GM18511 (cell line): ENCODE data around the gene BLNK.

Experiments
- ATAC-seq: cut with Tn5 transposase; IDR thresholded peaks from one replicate; pipeline ENCODE4 v1.9.1; 2021; ENCODE audit warnings: mild to moderate bottlenecking, moderate library complexity; ENCODE audit not compliant: unreplicated experiment

The BLNK gene

DNA sequence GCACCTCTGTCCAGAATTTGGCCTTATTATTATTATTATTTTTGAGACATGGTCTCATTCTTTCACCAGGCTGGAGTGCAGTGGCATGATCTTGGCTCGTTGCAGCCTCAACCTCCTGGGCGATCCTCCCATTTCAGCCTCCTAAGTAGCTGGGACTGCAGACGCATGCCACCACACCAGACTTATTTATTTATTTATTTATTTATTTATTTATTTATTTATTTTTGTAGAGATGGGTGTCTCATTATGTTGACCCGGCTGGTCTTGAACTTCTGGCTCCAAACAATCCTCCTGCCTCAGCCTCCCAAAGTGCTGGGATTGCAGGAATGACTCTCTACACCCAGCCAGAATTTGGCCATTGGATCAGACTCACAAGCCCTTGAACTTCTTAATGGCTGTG is 6.4 kb downstream of the BLNK start:
- no peak for ATAC-seq

GRCh38 chr10:96263669-96264068 is 7.7 kb downstream of the BLNK start:
- peak; percentile 38 for ATAC-seq

GRCh38 chr10:96263176-96263575 is 8.2 kb downstream of the BLNK start:
- ATAC-seq = no peak

DNA sequence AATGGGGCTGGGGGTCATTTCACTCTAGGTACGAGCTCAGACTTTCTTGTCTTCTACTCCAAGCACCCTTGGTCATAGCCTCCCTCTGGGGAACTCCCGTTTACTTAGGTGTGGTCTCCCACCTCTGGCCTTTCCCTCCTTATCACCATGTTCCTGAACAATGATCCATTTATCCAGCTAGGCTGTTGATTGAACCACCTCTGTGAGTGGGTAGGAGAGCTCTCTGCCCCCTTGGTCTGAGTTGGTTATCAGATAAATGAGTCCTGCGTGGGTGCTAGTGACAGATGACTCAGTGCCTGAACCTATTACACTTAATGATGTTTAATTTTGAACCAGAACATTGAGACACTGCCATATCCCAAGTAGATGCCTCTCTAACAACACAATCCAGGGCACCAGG is 9.4 kb downstream of the BLNK start:
- no peak for ATAC-seq

DNA sequence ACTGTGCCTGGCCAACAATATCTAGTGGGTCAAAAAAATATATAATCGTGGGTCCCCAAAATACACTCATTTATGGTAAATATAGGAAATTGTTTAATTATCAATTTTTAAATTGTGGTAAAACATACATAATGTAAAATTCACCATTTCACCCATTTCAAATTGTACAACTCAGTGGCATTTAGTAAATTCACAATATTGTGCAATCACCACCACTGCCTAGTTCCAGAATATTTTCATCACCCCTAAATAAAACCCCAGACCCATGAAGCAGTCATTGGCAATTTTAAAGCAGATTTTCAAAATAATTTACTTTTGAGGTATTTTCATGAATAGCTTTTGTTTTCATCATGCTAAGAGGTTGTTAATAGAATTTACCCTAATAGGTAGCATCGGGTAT is 10.2 kb downstream of the BLNK start:
- no peak for ATAC-seq

- ATAC-seq = no peak
Observed at GRCh38 chr10:96260014-96260413, 11.4 kb downstream of the BLNK start.

GRCh38 chr10:96259150-96259549 is 12.2 kb downstream of the BLNK start:
- no peak for ATAC-seq

DNA sequence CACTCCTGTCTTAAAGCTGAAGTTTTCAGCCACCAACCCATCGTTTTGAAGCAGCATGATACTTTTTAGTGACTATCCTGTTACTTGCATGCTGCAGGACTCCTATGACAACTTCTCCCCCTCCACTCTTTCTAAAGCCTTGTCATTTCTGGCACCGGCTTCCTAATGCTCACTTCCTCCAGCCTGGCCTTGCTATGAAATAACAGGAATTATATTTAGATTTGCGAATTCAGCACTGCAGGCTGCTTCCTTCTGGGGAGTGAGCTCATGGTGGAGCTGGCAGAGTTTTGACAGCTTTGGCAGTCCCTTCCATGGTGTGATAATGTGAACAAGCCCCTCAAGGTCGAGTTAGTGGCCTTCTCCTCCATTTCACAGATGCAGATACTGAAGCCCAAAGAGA is 13.4 kb downstream of the BLNK start:
- no peak for ATAC-seq

DNA sequence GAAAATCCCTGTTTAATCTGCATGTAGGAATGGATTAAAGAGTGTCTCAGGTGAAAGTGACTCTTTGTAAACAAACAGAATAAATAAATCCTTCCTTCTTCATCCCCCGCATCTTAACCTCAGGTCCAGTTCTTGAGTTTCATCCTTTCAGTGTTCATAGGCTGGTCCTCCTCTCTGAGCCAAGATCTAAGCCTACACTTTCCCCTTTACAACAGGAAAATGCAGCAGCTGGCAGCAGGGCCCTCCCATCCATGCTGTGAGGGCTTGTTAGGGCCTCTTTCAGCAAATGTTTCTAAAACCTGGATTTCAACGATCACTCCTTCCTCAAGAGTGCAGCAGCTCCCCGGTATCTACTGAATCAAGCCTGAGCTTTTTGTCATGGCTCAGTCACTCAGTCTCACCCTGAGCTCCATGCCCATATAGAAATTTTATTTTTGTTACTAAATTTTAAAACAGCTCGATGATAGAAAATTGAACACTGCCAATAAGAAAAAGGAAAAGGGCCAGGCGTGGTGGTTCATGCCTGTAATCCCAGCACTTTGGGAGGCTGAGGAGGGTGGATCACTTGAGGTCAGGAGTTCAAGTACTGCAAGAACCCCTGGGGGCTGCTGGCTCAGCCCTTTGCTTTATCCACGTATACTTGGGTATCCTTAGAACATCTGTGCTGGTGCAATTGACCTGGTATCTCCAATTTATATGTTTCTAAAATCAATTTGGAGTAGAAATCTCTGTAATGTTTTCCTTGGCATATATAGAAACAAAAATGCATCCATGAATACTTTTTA is 15.6 kb downstream of the BLNK start:
- no peak for ATAC-seq

DNA sequence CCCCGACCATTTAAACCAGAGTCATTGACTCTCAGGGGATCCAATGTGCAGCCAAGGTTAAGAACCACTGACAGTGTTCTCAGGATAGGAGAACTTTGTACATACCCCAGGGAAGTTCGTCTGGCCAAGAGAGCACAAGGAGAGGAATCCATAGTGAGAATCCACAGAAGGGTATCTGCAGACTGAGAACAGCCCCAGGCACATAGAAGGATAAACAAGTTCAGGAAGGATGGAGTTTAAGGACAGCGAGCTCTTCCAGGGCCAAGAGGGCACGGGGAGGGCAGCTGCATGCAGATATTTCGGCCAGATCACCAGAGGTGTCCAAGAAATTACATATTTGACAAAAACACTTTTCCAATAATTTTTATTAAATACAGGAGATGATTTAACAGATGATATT is 16.4 kb downstream of the BLNK start:
- ATAC-seq = no peak

DNA sequence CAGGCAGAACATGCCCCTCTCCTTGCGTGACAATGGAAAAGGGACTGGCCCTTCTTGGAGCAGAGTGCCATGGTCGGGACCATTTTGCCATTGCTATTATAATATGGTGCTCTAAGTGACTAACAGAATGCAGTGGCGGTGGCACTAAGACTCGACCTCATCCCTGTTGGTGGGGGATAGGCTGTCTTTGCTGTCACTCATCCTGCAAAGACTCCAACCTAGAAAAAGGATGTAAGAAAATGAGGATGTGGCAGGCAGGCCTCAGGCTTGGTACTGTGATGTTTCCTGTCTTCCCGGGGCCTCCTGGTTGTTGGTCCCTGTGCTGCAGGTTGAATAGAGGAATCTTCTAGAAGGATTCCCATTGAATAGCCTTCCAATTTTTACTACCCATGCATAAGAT is 18.6 kb downstream of the BLNK start:
- no peak for ATAC-seq

GRCh38 chr10:96250349-96250748 is 21.0 kb downstream of the BLNK start:
- ATAC-seq = no peak

DNA sequence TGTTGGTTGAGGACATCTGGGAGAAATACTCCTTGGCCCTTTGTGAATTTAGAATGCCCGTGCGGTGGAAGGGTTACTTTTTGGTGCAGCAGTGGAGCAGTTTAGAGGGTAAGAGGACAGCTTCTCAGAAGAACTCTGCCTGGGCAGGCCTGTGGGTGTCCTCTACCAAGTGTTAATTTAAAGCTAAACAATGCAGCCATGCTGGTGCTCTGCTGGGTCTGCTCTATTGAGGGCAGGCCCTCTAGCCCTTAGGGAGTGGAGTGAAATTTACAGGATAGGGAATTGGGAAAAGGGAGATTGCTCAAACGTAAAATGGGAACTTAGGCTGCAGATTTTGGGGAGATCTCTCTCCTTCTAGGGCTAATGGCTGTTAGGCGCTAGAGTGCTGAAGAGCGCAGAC is 22.1 kb downstream of the BLNK start:
- ATAC-seq = no peak

DNA sequence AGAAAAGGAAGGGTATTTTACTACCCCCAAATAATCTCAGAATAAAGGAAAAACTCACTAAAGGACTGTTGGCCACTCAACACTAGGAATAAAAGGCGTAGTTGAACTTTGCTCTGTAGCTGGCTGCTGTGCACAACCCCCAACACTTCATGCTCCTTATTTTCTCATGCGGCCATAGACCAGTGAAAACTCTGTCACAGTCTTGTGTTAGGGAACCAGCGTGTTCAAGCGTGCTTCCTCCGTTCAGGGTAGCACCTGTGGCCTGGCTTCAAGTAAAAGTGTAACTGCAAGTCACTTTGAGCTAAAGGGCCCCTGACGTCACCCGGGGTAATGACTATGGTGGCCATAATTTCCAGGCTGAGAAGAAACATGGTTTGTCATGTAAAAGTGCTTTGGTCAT is 27.0 kb downstream of the BLNK start:
- peak; percentile 98 for ATAC-seq

DNA sequence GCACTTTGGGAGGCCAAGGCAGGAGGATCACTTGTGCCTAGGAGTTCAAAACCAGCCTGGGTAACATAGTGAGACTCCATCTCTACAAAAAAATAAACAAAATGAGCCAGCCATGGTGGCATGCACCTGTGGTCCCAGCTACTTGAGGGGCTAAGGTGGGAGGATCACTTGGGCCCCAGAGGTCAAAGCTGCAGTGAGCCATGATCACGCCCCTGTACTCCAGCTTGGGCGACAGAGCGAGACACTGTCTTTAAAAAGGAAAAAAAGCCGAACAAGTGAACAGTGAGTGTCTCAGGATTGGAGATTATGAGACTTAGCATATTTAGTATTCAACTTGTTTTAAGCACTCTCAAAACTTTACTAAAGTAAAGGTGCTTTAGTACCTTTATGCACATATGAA is 28.1 kb downstream of the BLNK start:
- ATAC-seq = no peak

DNA sequence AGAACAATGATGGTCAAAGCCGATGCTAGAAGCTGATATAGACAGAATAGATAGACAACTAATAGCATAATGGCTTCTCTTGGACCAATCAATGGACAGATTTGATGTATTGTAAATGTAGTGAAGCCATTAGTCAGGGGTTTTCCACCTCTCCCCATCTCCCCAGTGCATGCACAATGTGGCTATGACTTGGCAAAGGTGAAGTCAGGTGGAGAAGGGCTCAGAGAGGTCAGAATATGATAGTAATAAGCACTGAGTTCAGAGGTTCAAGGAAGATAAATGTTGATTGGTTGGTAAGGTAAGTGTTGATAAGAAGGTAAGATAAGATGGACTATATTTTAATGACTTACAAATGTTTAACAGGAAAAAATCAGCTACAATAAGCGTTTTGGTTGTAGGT is 28.5 kb downstream of the BLNK start:
- no peak for ATAC-seq

- ATAC-seq = no peak
Observed at GRCh38 chr10:96238646-96239623, 32.4 kb downstream of the BLNK start.

DNA sequence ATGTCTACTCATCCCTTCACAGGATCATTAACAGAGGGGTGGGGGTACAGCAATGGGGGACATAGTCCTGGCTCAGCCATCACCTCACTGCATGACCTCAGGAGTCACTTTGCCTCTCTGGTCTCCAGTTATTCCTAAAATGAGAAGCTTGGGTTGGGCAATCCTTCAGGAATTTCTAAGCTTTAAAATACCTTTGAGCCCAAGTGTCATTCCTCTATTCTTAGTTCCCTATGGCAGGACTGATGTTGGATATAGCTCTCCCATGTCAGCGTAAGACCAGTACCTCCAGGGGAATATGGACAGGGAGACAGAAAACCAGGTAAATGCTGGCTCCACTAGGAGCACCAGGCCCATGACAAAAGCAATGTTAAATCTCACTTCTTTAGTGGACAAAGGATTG is 34.5 kb downstream of the BLNK start:
- ATAC-seq = no peak

GRCh38 chr10:96236090-96236478 is 35.3 kb downstream of the BLNK start:
- no peak for ATAC-seq

- no peak for ATAC-seq
Observed at GRCh38 chr10:96235326-96236089, 35.9 kb downstream of the BLNK start.

DNA sequence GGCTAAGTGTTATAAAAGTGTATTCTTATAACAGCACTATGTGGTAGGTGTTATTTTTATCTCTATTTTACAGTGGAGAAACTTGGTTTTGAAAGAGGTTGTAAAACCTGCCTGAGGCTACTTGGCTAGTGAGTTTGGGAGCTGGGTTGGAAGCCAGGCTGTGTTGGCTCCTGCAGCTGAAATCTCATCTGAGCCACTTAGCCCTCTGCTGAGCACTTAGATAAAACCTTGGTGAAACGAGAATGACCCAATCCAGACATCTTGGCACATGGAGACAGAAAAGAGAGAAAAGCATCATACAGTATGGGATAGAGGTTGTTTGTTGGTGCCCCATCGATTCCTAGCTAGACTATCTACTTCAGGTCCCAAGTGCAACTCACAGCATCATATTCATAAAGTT is 37.4 kb downstream of the BLNK start:
- ATAC-seq = no peak
